ENCODE results near the gene OCEL1. TPM values are rescaled to one million over a fixed set of nuclear protein-coding genes. Genes with fewer than 3 reads are reported as not detected.

OCEL1 gene
- total RNA-seq, 2 donors from 2014 or later, result 27.4 to 27.8 TPM

GRCh38 chr19:17219286-17219685 is 6.7 kb upstream of the OCEL1 start:
- intact Hi-C loops (cut with DNase I), result loop anchor here (10.0 kb wide), 1 partner anchor 144 kb away; the partner anchor contains the start of genes HAUS8 and MYO9B
- no peak for ATAC-seq

DNA sequence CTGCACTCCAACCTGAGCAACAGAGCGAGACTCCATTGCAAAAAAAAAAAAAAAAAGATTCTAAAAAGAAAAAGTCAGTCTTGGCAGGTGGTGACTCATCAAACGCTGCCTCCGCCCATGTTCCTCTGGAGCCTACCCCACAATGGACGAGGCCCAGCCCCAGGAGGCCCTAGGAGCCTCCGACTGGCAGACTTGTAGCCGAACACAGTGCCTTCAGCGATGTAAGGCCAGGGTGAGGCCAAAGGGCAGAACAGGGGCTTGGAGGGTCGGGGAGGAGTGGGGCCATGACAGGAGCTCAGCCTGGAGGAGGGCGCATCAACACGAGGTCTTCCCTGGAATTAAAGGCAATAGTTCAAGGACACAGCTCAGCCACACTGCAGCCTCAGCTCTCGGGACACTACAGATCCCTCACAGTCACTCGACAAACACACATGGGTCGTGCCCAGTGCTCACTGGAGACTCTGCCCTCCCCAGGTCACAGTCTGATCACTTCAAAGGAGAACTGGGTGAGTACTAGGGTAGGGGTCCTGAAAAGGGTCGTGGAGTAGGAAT is 5.7 kb upstream of the OCEL1 start:
- WGBS, 2 donors, result 34 to 43% methylated on average over 9 to 13 of the region's 14 CpGs
- Histone ChIP-seq H3K4me1 (peaks cover 19% of the 10 kb centered on the region), H3K9me3 (no peaks in the 10 kb centered on the region), H3K27ac (no peak overlapping the region), H3K36me3 (replicated peaks in 1 of 2; ENCODE audit: insufficient read depth in 1 of 2, low read depth in 2 of 2) (peaks cover 7 to 10% of the 10 kb centered on the region in 2 donors), H3K4me3 (no peak overlapping the region), H3K27me3 (no peaks in the 10 kb centered on the region)
- TF ChIP-seq, protein P1, sequence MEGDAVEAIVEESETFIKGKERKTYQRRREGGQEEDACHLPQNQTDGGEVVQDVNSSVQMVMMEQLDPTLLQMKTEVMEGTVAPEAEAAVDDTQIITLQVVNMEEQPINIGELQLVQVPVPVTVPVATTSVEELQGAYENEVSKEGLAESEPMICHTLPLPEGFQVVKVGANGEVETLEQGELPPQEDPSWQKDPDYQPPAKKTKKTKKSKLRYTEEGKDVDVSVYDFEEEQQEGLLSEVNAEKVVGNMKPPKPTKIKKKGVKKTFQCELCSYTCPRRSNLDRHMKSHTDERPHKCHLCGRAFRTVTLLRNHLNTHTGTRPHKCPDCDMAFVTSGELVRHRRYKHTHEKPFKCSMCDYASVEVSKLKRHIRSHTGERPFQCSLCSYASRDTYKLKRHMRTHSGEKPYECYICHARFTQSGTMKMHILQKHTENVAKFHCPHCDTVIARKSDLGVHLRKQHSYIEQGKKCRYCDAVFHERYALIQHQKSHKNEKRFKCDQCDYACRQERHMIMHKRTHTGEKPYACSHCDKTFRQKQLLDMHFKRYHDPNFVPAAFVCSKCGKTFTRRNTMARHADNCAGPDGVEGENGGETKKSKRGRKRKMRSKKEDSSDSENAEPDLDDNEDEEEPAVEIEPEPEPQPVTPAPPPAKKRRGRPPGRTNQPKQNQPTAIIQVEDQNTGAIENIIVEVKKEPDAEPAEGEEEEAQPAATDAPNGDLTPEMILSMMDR (IDR thresholded peaks at IDR 0.05), result no peak
- no peak for TF ChIP-seq POLR2A (IDR thresholded peaks at IDR 0.05)
- ATAC-seq (no peak), DNase-seq (peak in 2 of 4 donors; percentile 36 to 64)
- intact Hi-C loops (cut with DNase I), result no loop called here

More at GRCh38 chr19:17219286-17219685, 6.7 kb upstream of the OCEL1 start:
- 90 to 93% methylated on average over 7 to 8 of the region's 8 CpGs for WGBS, 2 donors
- no peak for DNase-seq
- Histone ChIP-seq H3K36me3 (replicated peaks in 1 of 2; ENCODE audit: insufficient read depth in 1 of 2, low read depth in 2 of 2) (peaks cover 7 to 10% of the 10 kb centered on the region in 2 donors), H3K4me3 (no peak overlapping the region), H3K27ac (no peak overlapping the region), H3K9me3 (no peaks in the 10 kb centered on the region), H3K4me1 (peaks cover 24% of the 10 kb centered on the region), H3K27me3 (no peaks in the 10 kb centered on the region)
- TF ChIP-seq, protein P1 (IDR thresholded peaks at IDR 0.05), result no peak
- TF ChIP-seq POLR2A (IDR thresholded peaks at IDR 0.05), result no peak

DNA sequence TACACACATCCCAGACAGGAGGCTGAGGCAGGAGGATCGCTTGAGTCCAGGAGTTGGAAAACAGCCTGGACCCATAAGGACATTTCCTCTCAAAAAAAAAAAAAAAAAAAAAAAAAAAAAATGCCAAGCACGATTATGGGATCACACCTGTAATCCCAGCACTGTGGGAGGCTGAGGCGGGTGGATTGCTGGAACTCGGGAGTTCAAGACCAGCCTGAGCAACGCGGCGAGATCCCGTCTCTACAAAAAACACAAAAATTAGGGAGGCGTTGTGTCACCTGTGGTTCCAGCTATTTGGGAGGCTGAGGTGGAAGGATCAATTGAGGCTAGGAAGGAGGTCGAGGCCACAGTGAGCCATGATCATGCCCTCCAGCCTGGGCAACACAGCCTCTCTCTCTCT is 973 bp upstream of the OCEL1 start:
- intact Hi-C loops (cut with DNase I), result no loop called here
- Histone ChIP-seq H3K27ac (no peak overlapping the region), H3K4me1 (peaks cover 28% of the 10 kb centered on the region), H3K36me3 (replicated peaks in 1 of 2; ENCODE audit: insufficient read depth in 1 of 2, low read depth in 2 of 2) (no peaks in the 10 kb centered on the region), H3K9me3 (no peaks in the 10 kb centered on the region), H3K27me3 (no peaks in the 10 kb centered on the region), H3K4me3 (no peak overlapping the region)
- WGBS, 2 donors, result 70 to 78% methylated on average over 10 of the region's 10 CpGs
- ATAC-seq (no peak), DNase-seq (no peak)
- no peak for TF ChIP-seq POLR2A (IDR thresholded peaks at IDR 0.05)
- TF ChIP-seq, protein P1 (IDR thresholded peaks at IDR 0.05), result no peak

GRCh38 chr19:17227798-17228367 is 1.9 kb downstream of the OCEL1 start:
- WGBS, 2 donors, result 46 to 75% methylated on average over 11 to 13 of the region's 13 CpGs
- Histone ChIP-seq H3K4me1 (peaks cover 24% of the 10 kb centered on the region), H3K27me3 (no peaks in the 10 kb centered on the region), H3K27ac (peak overlapping the region in 3 of 4 donors; percentile 0 to 50 (median 5)), H3K4me3 (no peak overlapping the region), H3K9me3 (no peaks in the 10 kb centered on the region), H3K36me3 (replicated peaks in 1 of 2; ENCODE audit: insufficient read depth in 1 of 2, low read depth in 2 of 2) (peaks cover 3 to 5% of the 10 kb centered on the region in 2 donors)
- TF ChIP-seq, protein P1 (IDR thresholded peaks at IDR 0.05), result no peak
- no peak for TF ChIP-seq POLR2A (IDR thresholded peaks at IDR 0.05)
- intact Hi-C loops (cut with DNase I), result no loop called here
- DNase-seq (peak; percentile 42 to 76 (median 62)), ATAC-seq (no peak)

- WGBS, 2 donors, result 95 to 97% methylated on average over 2 to 3 of the region's 3 CpGs
- no peak for ATAC-seq
These were observed 3.9 kb downstream of the OCEL1 start for GRCh38 chr19:17229890-17230289.

More at GRCh38 chr19:17229890-17230289, 3.9 kb downstream of the OCEL1 start:
- peaks cover 30% of the 10 kb centered on the region for H3K4me1 ChIP-seq
- peaks cover 3 to 5% of the 10 kb centered on the region in 2 donors for H3K36me3 ChIP-seq (replicated peaks in 1 of 2; ENCODE audit: insufficient read depth in 1 of 2, low read depth in 2 of 2)
- H3K27me3 ChIP-seq, result no peaks in the 10 kb centered on the region
- no peak for TF ChIP-seq POLR2A (IDR thresholded peaks at IDR 0.05)
- TF ChIP-seq, protein P1 (IDR thresholded peaks at IDR 0.05), result no peak
- H3K9me3 ChIP-seq, result no peaks in the 10 kb centered on the region
- H3K27ac ChIP-seq, result no peak overlapping the region
- intact Hi-C loops (cut with DNase I), result no loop called here
- no peak for DNase-seq
- no peak overlapping the region for H3K4me3 ChIP-seq
